HL-60 (cell line): ENCODE results near the gene SYNGR4.

ENCODE experiments used
- CTCF ChIP-seq: IDR thresholded peaks from one replicate; pipeline ENCODE4 v1.5.1; 2011; ENCODE audit warnings: low read length, control low read depth, inconsistent platforms; ENCODE audit not compliant: insufficient read depth
- POLR2AphosphoS5 ChIP-seq: IDR thresholded peaks from 2 replicates; pipeline ENCODE4 v1.6.1; 2012; ENCODE audit warnings: low read depth

- TF ChIP-seq CTCF (peak; percentile 2), POLR2AphosphoS5 (no peak)
Measured at GRCh38 chr19:48390188-48391099, 26.3 kb downstream of the SYNGR4 start.
